ENCODE data around the gene VGLL4.

DNA sequence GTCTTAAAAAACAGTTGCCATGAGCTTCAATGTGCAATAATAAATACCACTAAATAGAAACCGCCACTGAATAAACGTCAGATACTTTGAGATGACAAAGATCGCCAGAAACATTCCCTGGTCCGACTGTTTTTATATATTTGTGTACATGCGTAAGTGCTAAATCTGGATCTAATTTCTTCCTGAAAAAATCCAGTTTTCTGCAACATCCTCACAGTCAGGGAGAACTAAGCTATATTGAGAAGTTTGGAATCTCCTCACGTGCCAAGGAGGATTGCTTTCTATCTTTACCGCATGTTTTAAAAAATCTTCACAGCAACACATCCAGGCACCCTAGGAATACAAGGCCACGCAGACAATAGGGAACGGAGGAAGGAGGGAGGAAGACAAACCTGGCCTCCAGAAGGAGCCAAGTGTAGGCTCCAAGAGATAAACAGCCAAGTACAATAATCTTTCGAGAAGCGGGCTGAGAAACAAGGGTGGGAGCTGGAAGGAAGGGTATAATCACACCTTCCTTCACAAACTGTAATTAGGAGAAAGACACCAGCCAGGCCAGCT is 5.7 kb downstream of the VGLL4 start:
- TF ChIP-seq, protein P1, sequence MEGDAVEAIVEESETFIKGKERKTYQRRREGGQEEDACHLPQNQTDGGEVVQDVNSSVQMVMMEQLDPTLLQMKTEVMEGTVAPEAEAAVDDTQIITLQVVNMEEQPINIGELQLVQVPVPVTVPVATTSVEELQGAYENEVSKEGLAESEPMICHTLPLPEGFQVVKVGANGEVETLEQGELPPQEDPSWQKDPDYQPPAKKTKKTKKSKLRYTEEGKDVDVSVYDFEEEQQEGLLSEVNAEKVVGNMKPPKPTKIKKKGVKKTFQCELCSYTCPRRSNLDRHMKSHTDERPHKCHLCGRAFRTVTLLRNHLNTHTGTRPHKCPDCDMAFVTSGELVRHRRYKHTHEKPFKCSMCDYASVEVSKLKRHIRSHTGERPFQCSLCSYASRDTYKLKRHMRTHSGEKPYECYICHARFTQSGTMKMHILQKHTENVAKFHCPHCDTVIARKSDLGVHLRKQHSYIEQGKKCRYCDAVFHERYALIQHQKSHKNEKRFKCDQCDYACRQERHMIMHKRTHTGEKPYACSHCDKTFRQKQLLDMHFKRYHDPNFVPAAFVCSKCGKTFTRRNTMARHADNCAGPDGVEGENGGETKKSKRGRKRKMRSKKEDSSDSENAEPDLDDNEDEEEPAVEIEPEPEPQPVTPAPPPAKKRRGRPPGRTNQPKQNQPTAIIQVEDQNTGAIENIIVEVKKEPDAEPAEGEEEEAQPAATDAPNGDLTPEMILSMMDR (IDR thresholded peaks at IDR 0.05): no peak
- no peak for TF ChIP-seq EZH2 (IDR thresholded peaks at IDR 0.05)

Measured in neural progenitor cell (in vitro differentiated cells).